GM12865 (cell line): ENCODE data around the gene CALML3.

ENCODE experiments used
- DNase-seq: peaks from one replicate; pipeline ENCODE4 v3.0.0; 2010; ENCODE audit warnings: low read depth
- H3K4me3 ChIP-seq: 2 replicates; pipeline ENCODE4 v1.5.1; 2011; ENCODE audit warnings: mild to moderate bottlenecking, low read depth, low read length, control low read depth
- CTCF ChIP-seq: IDR thresholded peaks from 2 replicates; pipeline ENCODE4 v1.5.1; 2011; ENCODE audit warnings: low read length, control low read depth, low read depth, inconsistent platforms; ENCODE audit not compliant: insufficient read depth; ENCODE audit errors: missing control alignments

Gene CALML3

GRCh38 chr10:5522913-5523560 lies 1.7 kb upstream of the CALML3 start:
- no peak overlapping the region for H3K4me3 ChIP-seq

GRCh38 chr10:5523796-5524574 lies 776 bp upstream of the CALML3 start:
- no peak overlapping the region for H3K4me3 ChIP-seq
- DNase-seq, result no peak
- TF ChIP-seq CTCF, result no peak

More at GRCh38 chr10:5522913-5523560, 1.7 kb upstream of the CALML3 start:
- no peak for TF ChIP-seq CTCF
- DNase-seq, result no peak

- H3K4me3 ChIP-seq, result no peak overlapping the region
- no peak for DNase-seq
- no peak for TF ChIP-seq CTCF
Observed at GRCh38 chr10:5525561-5526341, 990 bp downstream of the CALML3 start.

GRCh38 chr10:5526691-5527331 lies 2.0 kb downstream of the CALML3 start:
- H3K4me3 ChIP-seq, result no peak overlapping the region
- no peak for DNase-seq
- TF ChIP-seq CTCF, result no peak

GRCh38 chr10:5527332-5528200 lies 2.8 kb downstream of the CALML3 start:
- no peak for DNase-seq
- TF ChIP-seq CTCF, result no peak
- no peak overlapping the region for H3K4me3 ChIP-seq
